HFF-Myc (cell line): ENCODE data around the gene EIPR1.

Source experiments
- DNase-seq: peaks from one replicate; pipeline ENCODE4 v3.0.0-alpha.2; 2011; ENCODE audit warnings: low read depth; ENCODE audit errors: extremely low read depth
- H3K4me3 ChIP-seq: replicated peaks from 2 replicates; pipeline ENCODE4 v1.5.1; 2011; ENCODE audit warnings: low read depth, mild to moderate bottlenecking, control low read depth, low read length
- TF ChIP-seq, protein P1 (sequence below): IDR thresholded peaks from 2 replicates; pipeline ENCODE4 v1.5.1; 2012; ENCODE audit warnings: mild to moderate bottlenecking, low read depth, low read length, control low read depth; ENCODE audit errors: missing control alignments

Gene EIPR1

DNA sequence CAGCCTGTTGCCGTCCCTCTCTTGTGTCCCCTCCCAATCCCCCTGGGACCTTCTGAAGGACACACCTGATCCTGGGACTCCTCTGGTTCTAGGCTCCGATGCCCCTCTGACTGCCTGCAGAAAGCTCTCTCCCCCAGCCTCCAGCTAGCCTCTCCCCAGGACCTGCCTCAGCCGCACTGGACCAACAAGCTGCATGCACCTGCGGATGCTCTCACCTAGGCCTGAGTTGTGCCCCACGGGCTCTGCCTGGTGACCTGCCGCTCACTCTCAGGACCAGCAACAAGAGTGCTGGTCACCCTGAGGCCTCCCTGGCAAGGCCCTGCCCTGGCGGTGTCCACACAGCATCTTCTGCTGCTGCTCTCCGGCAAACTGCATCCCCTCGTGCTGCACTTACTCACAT is 63.0 kb downstream of the EIPR1 start:
- TF ChIP-seq, protein P1, sequence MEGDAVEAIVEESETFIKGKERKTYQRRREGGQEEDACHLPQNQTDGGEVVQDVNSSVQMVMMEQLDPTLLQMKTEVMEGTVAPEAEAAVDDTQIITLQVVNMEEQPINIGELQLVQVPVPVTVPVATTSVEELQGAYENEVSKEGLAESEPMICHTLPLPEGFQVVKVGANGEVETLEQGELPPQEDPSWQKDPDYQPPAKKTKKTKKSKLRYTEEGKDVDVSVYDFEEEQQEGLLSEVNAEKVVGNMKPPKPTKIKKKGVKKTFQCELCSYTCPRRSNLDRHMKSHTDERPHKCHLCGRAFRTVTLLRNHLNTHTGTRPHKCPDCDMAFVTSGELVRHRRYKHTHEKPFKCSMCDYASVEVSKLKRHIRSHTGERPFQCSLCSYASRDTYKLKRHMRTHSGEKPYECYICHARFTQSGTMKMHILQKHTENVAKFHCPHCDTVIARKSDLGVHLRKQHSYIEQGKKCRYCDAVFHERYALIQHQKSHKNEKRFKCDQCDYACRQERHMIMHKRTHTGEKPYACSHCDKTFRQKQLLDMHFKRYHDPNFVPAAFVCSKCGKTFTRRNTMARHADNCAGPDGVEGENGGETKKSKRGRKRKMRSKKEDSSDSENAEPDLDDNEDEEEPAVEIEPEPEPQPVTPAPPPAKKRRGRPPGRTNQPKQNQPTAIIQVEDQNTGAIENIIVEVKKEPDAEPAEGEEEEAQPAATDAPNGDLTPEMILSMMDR = no peak
- no peak overlapping the region for H3K4me3 ChIP-seq
- DNase-seq = no peak

DNA sequence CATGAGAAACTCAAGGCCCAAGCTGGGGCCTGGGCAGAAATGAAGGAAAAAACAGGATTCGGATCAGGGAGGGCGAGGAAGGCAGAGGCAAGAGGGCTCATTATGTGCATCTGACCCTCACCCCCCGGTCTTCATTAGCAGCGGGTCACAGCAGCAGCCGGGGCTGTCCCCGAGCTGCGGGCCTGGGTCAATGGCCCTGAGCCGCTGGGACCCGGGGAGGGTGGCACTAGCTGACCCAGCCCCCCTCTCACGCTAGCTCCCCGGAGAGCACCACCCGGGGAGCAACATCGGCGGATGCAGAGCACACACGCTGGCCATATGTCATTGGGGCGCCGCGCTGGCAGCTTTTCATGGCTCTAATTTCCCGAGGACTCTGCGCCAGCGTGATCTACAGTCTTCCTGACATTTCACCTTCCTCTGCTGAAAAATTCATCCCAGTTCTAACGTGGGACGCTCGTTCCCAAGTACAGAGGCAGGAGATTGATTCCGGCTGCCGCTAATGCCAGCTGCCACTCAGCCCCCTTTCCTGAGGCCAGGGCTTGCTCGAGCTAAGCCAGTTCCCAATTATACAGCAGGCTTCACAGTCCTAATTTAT is 63.7 kb downstream of the EIPR1 start:
- DNase-seq = peak; percentile 10
- TF ChIP-seq, protein P1 = no peak
- no peak overlapping the region for H3K4me3 ChIP-seq

DNA sequence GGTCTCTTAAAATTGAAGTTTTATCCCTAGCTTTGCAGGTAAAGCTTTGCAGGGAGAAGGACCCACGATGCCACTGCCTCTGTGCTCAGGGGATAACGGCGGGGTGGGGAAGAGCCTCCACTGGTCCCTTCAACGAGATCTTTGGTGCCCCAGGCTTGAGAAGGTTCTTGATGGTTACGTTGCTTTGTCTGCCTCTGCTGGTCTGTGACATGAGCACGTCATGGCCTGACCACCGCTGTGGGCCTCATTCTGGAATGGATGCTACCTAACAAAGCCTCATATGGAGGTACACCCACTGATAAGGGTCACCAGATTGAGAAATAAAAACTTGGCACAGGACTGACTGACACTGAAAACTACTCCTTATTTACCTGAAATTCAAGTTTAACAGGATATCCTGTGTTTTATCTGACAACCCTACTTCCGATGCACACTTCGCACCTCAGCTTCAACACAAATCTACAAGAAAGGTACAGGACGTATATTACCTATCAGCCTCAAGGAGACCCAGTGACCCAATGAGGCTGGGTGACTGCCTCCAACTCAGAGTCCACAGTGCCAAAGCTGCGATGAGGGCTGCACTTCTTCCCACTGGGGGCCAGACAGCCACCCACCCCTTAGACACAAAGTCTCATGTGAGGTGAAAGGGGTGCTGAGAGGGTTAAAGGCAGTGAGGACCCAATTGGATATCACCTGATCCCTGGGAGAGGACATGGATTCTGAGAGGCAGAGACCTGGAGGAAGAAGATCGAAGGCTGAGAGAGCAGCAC is 64.9 kb downstream of the EIPR1 start:
- H3K4me3 ChIP-seq = no peak overlapping the region
- no peak for DNase-seq
- TF ChIP-seq, protein P1 = no peak

DNA sequence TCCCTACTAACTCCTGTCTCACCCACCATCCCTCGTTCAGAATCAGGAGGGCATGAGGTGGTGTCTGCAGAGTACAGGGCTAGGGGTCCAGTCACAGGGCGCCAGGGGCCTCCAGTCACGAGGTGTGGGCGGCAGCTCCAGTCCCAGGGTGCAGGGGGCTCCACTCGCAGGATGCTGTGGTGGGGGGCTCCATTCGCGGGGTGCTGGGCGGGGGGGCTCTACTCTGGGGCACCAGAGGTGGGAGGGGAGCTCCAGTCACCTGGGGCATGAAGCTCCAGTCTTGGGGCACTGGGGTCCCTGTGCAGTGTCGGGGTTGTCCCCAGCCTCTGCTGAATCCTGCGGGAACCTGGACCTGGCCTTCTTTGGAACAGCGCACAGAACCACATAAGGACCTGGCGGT is 66.0 kb downstream of the EIPR1 start:
- DNase-seq = no peak
- no peak overlapping the region for H3K4me3 ChIP-seq
- TF ChIP-seq, protein P1 = no peak

DNA sequence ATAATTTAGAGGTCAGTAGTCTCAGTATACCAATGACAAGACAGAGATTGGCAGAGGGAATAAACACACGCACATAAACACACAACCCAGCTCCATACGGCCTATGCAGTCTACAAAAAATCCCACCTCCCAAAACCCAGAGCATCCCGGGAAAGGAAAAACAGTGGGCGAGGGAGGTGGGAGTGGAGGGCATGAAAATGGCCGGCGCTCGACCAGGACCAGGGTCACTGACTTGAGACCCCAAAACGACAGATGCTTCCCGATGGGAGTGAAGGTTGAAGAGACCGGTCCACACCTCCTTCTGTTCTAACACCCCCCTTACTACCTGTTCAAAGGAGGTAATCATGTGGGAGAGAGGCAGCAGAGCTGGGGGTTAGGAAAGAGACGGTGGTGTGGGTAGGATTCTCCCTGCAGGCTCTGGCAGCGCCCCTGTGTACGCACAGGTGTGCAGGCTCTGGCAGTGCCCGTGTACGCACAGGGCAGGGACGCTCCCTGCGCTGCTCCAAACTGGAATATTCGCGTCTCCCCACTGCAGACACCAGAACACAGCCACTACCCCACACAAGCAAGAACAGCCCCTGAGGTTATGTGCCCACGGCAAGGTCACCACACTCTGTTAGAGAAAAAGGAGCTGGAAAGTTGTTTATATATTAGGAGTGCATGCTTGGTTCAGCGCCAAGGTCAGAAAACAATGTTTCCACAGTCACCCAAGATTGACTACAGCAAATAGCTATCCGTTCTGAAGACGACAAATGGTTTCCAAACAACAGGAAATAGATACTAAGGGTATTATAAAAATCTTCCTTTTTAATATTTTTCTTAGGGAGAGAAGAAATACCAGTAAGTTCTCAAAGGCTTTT is 67.9 kb downstream of the EIPR1 start:
- no peak for DNase-seq
- TF ChIP-seq, protein P1 = no peak
- no peak overlapping the region for H3K4me3 ChIP-seq

DNA sequence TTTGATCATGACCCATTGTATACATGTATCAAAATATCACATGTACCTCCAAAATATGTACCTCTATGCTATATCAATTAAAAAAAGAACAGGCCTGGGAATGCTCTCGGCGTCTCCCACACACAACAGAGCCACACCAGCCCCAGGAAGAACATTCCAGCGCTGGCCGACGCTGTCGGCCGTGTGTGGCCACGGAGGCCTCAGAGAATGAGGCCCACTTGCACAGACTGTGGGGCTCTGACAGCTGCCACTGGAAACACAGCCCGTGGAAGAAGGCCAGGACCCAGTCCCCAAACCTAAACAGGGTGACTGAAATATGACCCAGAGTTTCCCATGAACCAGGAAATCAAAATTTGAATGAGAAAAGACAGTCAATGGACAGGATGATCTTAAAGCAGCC is 69.7 kb downstream of the EIPR1 start:
- DNase-seq = no peak
- TF ChIP-seq, protein P1 = no peak

More for the DNA sequence above, 69.7 kb downstream of the EIPR1 start:
- H3K4me3 ChIP-seq = no peak overlapping the region
